Stimulated activated CD8-positive, alpha-beta memory T cell treated with anti-CD3 and anti-CD28 coated beads, Interleukin-15, amount 100 ng/mL, for 4 hours (primary cell): Measurements from ENCODE around the gene C5orf24.
A peak's percentile ranks its signal among the peaks of the same experiment; 100 is the strongest.
"Not testable (repeated sequence)": the region's sequence is repeated elsewhere in the genome, so short reads cannot be mapped to it uniquely, and the experiment has no call there.

Experiments used
- DNase-seq, 2 donors: peaks; one replicate each; pipeline ENCODE4 v3.0.0-alpha.2; 2020; ENCODE audit warnings: low read depth in 2 of 2

The C5orf24 gene

DNA sequence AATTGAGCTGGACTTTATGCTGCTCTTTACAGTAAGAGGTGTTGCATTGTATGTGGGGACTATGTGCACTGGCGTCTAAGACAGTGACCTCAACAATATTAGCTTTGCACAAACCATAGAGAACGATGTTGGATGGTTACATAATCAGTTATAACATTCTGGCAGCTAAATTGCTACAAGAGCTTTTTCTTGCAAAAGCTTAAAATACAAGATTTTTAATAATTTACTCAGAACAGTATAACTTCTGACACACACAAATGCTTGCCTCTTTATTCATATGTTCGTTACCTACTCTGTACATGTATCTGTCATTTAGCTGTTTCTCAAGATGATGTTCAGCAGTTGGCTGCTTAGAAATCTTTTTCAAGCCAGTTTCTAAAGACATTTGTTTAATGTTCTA, 11.6 kb downstream of the C5orf24 start:
- no peak for DNase-seq

- DNase-seq = no peak
Measured at GRCh38 chr5:134864707-134865106, 18.9 kb downstream of the C5orf24 start.

DNA sequence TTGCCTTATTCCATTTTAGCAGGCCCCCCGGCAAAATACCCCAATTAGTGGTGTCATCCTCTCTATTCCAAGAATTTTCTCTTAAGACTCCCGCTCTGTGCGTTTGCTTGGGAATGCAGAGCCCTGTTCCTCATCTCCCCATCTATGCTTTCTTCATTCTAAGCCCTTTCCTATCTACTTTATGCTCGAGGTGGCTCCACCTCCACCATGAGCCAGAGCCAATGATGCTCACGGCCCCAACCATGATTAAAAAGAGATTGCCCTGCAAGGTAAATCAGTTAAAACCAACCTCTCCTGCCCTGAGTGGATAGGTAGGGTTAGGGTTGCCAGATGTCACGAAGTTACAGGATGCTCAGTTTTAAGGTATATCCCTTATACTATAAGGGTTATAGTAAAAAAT, 27.7 kb downstream of the C5orf24 start:
- no peak for DNase-seq

- peak; percentile 49 to 62 for DNase-seq
Measured at GRCh38 chr5:134873987-134874830, 28.4 kb downstream of the C5orf24 start, which contains the start of gene TXNDC15. TXNDC15 (plus strand) TSS chr5:134874371; CDS start chr5:134874428, 57 bp downstream.

GRCh38 chr5:134874831-134875655, 29.3 kb downstream of the C5orf24 start:
- DNase-seq = no peak

- DNase-seq = no peak
Measured at GRCh38 chr5:134877159-134877558, 31.4 kb downstream of the C5orf24 start.

DNA sequence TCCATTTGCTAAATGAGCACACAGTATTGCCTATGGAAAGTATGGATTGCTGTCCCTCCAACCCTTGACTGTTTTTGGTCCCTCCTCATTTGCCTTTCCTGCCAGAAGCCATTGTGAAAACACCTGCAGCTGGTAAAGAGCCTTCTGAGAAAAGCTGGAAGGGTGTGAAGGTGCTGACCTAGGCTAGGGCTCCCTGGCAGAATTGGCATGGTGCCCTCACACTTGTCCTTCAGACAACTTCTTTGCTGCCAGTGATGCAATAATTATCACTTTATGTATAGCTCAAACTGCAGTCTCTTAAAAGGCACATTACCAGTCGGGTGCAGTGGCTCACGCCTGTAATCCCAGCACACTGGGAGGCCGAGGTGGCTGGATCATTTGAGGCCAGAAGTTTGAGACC, 32.6 kb downstream of the C5orf24 start:
- no peak for DNase-seq

GRCh38 chr5:134879456-134879855, 33.7 kb downstream of the C5orf24 start:
- no peak for DNase-seq

- not testable (repeated sequence) for DNase-seq
Measured at GRCh38 chr5:134880937-134881336, 35.2 kb downstream of the C5orf24 start.

- not testable (repeated sequence) for DNase-seq
Measured at GRCh38 chr5:134881711-134882110, 35.9 kb downstream of the C5orf24 start.

GRCh38 chr5:134887593-134888159, 41.9 kb downstream of the C5orf24 start:
- DNase-seq = no peak

- no peak for DNase-seq
Measured at GRCh38 chr5:134889335-134889734, 43.6 kb downstream of the C5orf24 start.

GRCh38 chr5:134891473-134891872, 45.7 kb downstream of the C5orf24 start:
- DNase-seq = no peak

DNA sequence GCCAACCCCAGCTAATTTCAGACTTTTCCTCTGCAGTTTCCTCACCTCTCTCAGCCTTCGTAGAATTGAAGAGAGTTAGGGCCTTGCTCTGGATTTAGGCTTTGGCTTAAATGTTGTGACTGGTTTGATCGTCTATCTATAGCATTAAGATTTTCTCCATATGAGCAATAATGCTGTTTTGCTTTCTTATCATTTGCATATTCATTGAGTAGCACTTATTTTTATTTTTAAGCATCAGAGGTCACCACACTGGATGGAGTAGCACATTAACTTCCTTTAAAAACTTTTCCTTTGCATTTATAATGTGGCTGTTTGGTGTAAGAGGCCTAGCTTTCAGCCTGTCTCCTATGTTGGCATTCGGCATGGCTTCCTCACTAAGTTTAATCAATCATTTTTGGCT, 46.5 kb downstream of the C5orf24 start:
- DNase-seq = no peak

- no peak for DNase-seq
Measured at GRCh38 chr5:134892926-134893325, 47.2 kb downstream of the C5orf24 start.

- DNase-seq = no peak
Measured at GRCh38 chr5:134893748-134894505, 48.2 kb downstream of the C5orf24 start.

DNA sequence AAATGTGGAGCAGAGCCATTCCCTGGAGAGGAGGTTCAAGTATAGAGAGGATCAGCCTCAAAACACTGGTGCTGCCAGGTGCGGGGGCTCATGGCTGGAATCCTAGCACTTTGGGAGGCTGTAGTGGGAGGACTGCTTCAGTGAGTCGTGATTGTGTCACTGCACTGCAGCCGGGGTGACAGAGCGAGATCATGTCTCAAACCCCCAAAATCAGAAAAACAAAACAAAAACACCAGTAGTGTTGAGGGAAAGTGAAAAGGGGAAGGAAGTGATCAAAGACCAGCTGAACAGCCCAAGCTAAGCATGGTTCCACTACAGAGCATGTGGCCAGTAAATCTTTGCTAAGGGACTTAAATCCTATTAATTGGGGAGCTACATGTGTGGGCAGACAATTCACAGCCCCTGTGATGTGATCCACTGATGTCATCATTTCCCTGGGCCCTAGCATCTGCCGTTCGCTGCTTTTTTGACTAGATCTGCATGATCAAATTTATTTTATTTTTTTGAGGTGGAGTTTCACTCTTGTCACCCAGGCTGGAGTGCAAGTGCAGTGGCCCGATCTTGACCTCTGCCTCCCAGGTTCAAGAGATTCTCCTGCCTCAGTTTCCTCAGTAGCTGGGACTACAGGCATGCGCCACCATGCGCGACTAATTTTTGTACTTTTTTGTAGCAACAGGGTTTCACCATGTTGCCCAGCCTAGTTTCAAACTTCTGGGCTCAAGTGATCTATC, 56.5 kb downstream of the C5orf24 start:
- DNase-seq = no peak

DNA sequence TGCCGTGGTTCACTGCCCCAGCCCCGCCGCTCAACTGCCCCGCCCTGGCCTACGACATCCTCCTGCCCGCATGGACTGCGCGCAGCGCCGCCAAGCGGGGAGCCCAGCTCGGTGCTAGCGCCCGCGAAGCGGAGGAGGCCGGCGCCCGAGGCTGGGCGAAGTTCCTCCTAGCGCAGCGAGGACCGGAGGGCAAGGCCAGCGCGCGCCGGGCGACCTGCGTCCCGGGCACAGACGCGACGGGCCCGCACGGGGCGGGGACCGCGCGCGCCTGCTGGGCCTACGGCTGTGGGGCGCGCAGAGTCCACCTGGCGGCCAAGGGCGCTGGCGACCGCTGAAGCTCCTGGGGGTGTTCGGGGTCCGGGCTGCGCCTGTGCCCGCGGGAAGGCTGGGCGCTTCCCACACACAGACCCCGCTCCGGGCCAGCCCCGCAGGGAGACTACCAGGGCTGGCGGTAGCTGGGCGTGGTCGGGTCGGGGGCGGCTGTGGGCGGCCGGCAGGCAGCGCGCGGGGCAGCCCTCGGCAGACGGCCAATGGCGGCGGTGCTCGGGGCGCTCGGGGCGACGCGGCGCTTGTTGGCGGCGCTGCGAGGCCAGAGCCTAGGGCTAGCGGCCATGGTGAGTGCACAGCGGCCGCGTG, 59.0 kb downstream of the C5orf24 start, which contains the start of gene PCBD2:
PCBD2 (plus strand) TSS at position 522 of the 636 bp plus-strand sequence; CDS start at position 531, 9 bp downstream.
- DNase-seq = peak; percentile 82 to 83

DNA sequence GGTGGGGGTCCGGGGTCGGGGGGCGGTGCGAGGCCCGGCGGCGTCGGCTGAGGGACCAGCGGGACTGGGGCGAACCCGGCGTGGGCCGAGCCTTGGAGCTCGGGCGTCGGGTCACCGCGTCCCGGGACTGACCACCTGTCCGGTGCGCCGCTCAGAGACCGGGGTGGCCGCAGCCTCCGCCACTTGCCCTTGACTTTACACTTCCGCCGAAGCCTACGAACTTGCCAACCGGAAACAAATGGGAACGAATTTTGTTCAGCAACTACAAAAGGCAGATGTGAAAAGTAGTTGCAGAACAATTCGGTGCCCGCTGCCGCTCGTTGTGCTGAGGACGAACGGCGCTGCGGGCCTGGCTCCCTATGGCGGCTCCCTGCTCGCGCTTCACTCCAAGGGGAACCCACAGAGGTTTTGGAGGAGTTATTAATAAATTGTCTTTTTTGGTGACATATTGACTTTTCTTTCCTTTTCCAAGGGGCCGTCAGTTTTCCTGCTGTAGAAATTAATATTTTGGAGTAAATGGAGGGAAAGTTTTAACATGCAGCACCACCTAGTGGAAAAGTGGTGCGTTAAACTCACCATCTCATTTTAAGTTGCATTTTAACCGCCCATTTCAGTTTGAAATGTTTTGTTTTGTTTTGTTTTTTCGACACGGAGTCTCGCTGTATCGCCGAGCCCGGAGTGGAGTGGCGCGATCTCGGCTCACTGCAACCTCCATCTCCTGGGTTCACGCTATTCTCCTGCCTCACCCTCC, 59.7 kb downstream of the C5orf24 start:
- DNase-seq = peak; percentile 16 to 37

DNA sequence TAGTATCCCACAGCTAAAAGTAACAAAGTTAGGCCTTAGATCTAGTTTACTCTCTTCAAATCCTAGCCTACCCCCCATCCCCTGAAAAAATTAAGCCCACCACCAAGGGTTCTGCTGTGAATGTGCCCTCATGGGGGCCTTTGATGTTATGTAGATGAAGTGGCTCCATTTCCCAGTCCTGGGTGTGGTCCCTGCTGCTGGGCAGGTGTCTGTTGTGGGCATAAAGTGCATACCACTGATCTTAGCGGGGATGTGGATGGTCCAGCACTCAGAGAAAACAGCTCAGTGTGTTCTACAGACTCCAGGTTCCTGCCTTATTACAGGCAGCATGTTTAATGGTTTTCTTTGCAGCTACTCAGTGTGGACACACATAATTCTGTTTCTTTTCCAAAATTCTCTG, 61.0 kb downstream of the C5orf24 start:
- no peak for DNase-seq
